ENCODE results near the gene BCL3. TPM values are rescaled to one million over a fixed set of nuclear protein-coding genes. Genes with fewer than 3 reads are reported as not detected.

Gene BCL3
- total and polyA plus RNA-seq, 2 of the 13 experiments (the other 11 are each of a cell fraction or from before 2014, with no cell fraction given): 2.3 to 4.0 TPM

DNA sequence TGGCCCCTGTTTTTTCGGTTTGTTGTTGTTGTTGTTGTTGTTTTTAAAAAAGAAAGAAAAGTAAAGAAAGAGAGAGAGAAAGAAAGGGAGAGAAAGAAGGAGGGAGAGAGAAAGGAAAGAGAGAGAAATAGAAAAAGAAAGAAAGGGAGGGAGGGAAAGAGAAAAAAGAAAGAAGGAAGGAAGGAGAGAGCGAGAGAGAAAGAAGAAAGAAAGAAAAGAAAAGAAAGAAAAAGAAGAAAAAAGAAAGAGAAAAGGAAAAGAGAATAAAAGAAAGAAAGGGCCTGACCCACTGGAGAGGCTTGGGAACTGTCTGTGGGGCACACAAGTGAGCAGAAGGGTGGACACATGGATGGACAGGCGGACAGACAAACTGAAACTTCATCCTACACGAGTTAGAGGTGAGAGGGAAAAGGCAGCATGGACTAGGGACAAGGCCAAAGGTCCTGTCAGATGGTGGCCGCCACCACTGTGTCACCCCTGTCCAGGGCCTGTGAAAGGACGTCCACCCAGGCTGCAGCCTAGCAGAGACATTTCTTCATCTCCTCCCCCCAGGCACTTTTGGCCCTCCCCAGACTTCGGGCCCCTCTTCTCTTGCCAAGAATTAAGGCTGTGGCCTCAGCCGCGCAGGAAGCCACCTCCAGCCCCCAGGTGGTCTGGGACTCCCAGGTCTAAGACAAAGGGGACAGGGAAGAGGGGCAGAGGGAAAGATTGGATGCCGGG lies 51.3 kb downstream of the BCL3 start (continued):
- TF ChIP-seq, protein P1, sequence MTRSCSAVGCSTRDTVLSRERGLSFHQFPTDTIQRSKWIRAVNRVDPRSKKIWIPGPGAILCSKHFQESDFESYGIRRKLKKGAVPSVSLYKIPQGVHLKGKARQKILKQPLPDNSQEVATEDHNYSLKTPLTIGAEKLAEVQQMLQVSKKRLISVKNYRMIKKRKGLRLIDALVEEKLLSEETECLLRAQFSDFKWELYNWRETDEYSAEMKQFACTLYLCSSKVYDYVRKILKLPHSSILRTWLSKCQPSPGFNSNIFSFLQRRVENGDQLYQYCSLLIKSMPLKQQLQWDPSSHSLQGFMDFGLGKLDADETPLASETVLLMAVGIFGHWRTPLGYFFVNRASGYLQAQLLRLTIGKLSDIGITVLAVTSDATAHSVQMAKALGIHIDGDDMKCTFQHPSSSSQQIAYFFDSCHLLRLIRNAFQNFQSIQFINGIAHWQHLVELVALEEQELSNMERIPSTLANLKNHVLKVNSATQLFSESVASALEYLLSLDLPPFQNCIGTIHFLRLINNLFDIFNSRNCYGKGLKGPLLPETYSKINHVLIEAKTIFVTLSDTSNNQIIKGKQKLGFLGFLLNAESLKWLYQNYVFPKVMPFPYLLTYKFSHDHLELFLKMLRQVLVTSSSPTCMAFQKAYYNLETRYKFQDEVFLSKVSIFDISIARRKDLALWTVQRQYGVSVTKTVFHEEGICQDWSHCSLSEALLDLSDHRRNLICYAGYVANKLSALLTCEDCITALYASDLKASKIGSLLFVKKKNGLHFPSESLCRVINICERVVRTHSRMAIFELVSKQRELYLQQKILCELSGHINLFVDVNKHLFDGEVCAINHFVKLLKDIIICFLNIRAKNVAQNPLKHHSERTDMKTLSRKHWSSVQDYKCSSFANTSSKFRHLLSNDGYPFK (CRISPR knock-in tag; IDR thresholded peaks at IDR 0.05; ENCODE audit: borderline replicate concordance): 0 out of 2 replicates have a peak, but pooled peaks have one; percentile 6
- TF ChIP-seq PHF8 (CRISPR knock-in tag; IDR thresholded peaks at IDR 0.05): no peak
- TF ChIP-seq, protein P2, sequence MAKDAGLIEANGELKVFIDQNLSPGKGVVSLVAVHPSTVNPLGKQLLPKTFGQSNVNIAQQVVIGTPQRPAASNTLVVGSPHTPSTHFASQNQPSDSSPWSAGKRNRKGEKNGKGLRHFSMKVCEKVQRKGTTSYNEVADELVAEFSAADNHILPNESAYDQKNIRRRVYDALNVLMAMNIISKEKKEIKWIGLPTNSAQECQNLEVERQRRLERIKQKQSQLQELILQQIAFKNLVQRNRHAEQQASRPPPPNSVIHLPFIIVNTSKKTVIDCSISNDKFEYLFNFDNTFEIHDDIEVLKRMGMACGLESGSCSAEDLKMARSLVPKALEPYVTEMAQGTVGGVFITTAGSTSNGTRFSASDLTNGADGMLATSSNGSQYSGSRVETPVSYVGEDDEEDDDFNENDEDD (CRISPR knock-in tag; IDR thresholded peaks at IDR 0.05; ENCODE audit: borderline replicate concordance): peak; percentile 23; the same call in 1 of the 2 replicates
- no peak for TF ChIP-seq POLR2AphosphoS2 (IDR thresholded peaks at IDR 0.05; ENCODE audit: low read depth, low read length)
- TF ChIP-seq, protein P3, sequence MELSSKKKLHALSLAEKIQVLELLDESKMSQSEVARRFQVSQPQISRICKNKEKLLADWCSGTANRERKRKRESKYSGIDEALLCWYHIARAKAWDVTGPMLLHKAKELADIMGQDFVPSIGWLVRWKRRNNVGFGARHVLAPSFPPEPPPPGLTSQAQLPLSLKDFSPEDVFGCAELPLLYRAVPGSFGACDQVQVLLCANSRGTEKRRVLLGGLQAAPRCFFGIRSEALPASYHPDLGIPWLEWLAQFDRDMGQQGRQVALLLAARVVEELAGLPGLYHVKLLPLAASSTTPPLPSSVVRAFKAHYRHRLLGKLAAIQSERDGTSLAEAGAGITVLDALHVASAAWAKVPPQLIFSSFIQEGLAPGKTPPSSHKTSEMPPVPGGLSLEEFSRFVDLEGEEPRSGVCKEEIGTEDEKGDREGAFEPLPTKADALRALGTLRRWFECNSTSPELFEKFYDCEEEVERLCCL (CRISPR knock-in tag; IDR thresholded peaks at IDR 0.05; ENCODE audit: borderline replicate concordance): no peak
- 0 out of 4 replicates have a peak, but pooled peaks of 1 of the 2 experiments have one; percentile 1 for TF ChIP-seq KLF16 (CRISPR knock-in tag; IDR thresholded peaks at IDR 0.05)
- no peak for TF ChIP-seq ZNF232 (CRISPR knock-in tag; IDR thresholded peaks at IDR 0.05; ENCODE audit: borderline replicate concordance)
- TF ChIP-seq THYN1 (CRISPR knock-in tag; IDR thresholded peaks at IDR 0.05; ENCODE audit: borderline replicate concordance, low read depth): no peak
- TF ChIP-seq, protein P4, sequence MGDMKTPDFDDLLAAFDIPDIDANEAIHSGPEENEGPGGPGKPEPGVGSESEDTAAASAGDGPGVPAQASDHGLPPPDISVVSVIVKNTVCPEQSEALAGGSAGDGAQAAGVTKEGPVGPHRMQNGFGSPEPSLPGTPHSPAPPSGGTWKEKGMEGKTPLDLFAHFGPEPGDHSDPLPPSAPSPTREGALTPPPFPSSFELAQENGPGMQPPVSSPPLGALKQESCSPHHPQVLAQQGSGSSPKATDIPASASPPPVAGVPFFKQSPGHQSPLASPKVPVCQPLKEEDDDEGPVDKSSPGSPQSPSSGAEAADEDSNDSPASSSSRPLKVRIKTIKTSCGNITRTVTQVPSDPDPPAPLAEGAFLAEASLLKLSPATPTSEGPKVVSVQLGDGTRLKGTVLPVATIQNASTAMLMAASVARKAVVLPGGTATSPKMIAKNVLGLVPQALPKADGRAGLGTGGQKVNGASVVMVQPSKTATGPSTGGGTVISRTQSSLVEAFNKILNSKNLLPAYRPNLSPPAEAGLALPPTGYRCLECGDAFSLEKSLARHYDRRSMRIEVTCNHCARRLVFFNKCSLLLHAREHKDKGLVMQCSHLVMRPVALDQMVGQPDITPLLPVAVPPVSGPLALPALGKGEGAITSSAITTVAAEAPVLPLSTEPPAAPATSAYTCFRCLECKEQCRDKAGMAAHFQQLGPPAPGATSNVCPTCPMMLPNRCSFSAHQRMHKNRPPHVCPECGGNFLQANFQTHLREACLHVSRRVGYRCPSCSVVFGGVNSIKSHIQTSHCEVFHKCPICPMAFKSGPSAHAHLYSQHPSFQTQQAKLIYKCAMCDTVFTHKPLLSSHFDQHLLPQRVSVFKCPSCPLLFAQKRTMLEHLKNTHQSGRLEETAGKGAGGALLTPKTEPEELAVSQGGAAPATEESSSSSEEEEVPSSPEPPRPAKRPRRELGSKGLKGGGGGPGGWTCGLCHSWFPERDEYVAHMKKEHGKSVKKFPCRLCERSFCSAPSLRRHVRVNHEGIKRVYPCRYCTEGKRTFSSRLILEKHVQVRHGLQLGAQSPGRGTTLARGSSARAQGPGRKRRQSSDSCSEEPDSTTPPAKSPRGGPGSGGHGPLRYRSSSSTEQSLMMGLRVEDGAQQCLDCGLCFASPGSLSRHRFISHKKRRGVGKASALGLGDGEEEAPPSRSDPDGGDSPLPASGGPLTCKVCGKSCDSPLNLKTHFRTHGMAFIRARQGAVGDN (CRISPR knock-in tag; IDR thresholded peaks at IDR 0.05): peak; percentile 51; the same call in 1 of the 2 replicates
- TF ChIP-seq PRPF4 (IDR thresholded peaks at IDR 0.05; ENCODE audit: low read depth, low read length, poor library complexity, severe bottlenecking): no peak
- TF ChIP-seq, protein P5, sequence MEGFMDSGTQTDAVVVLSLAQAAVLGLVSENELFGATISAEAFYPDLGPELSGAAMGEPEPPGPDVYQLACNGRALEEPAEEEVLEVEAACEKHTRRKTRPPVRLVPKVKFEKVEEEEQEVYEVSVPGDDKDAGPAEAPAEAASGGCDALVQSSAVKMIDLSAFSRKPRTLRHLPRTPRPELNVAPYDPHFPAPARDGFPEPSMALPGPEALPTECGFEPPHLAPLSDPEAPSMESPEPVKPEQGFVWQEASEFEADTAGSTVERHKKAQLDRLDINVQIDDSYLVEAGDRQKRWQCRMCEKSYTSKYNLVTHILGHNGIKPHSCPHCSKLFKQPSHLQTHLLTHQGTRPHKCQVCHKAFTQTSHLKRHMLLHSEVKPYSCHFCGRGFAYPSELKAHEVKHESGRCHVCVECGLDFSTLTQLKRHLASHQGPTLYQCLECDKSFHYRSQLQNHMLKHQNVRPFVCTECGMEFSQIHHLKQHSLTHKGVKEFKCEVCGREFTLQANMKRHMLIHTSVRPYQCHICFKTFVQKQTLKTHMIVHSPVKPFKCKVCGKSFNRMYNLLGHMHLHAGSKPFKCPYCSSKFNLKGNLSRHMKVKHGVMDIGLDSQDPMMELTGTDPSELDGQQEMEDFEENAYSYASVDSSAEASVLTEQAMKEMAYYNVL (CRISPR knock-in tag; IDR thresholded peaks at IDR 0.05; ENCODE audit: borderline replicate concordance): peak; percentile 56; the same call in 1 of the 2 replicates
- TF ChIP-seq RFX5 (IDR thresholded peaks at IDR 0.05; ENCODE audit: low read depth, low read length): no peak
- TF ChIP-seq POGZ (CRISPR knock-in tag; IDR thresholded peaks at IDR 0.05): no peak
- 0 out of 2 replicates have a peak, but pooled peaks have one; percentile 44 for TF ChIP-seq ZNF296 (CRISPR knock-in tag; conservative IDR thresholded peaks at IDR 0.05)
